SK-N-SH treated with all-trans-retinoic acid at 6 μM for 48 hours (cell line): ENCODE measurements around the gene MMP13.

Source experiments
- GLIS3 ChIP-seq: fragments of 250-450 bp; sonication (Bioruptor Pico); IDR thresholded peaks from 2 replicates; pipeline ENCODE4 v1.5.0; 2020; ENCODE audit warnings: mild to moderate bottlenecking, moderate library complexity
- OSR1 ChIP-seq: fragments of 250-450 bp; sonication (Bioruptor Pico); IDR thresholded peaks from 2 replicates; pipeline ENCODE4 v1.8.0; 2022; ENCODE audit warnings: moderate library complexity, mild to moderate bottlenecking, inconsistent platforms
- RARB ChIP-seq: fragments of 250-450 bp; sonication (Bioruptor Pico); IDR thresholded peaks from 2 replicates; pipeline ENCODE4 v1.8.0; 2021; ENCODE audit warnings: mild to moderate bottlenecking, moderate library complexity

- TF ChIP-seq OSR1 (CRISPR knock-in tag) (no peak), GLIS3 (CRISPR knock-in tag) (no peak), RARB (no peak)
Measured at GRCh38 chr11:102940714-102941588, 14.6 kb downstream of the MMP13 start.
